NK-92 (cell line): ENCODE measurements around the gene PLK3.
A peak's percentile ranks its signal among the peaks of the same experiment; 100 is the strongest.
"Not testable (repeated sequence)": the region's sequence is repeated elsewhere in the genome, so short reads cannot be mapped to it uniquely, and the experiment has no call there.

Experiments
- DNase-seq: peaks from one replicate; lab custom pipeline; 2025; ENCODE audit not compliant: unreplicated experiment; lab: John Stamatoyannopoulos, UW

PLK3 gene

DNA sequence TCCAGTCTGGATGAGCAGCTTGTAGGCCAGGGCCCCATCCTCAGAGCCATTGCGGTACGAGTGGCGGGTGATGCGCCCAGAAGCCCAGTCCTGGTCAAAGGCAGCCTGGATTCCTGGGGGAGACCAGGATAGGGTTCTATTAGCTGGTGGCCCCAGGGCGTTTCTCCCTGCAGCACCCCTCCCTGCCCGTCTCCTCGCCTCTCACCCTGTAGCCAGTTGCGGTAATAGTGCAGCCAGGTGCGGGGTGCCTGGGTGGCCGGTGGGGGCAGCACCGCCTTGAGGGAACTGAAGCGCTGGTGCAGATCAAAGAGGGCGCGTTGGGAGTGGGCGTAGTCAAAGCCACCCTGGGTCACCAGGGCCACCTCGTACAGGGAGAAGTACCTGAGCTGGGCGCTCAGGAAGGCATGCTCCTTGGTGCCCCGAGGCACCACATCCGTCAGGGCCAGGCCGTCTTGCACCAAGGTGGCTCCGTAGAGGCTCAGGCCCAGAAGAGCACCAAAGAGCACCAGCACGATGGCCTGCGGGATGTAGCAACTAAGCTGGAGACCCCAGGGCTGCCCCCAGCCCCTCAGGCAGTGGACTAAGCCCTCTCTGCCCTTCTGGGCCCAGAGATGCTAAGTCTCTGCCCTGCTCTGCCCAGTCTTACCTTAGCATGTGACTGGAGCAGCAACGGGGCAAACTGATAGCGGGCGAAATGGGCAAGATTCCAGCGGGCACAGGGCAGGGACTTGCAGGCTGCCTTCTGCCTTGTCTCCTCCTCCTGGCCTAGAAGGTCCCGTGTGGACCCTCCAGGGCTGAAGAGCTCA, 27.2 kb downstream of the PLK3 start:
- no peak for DNase-seq

DNA sequence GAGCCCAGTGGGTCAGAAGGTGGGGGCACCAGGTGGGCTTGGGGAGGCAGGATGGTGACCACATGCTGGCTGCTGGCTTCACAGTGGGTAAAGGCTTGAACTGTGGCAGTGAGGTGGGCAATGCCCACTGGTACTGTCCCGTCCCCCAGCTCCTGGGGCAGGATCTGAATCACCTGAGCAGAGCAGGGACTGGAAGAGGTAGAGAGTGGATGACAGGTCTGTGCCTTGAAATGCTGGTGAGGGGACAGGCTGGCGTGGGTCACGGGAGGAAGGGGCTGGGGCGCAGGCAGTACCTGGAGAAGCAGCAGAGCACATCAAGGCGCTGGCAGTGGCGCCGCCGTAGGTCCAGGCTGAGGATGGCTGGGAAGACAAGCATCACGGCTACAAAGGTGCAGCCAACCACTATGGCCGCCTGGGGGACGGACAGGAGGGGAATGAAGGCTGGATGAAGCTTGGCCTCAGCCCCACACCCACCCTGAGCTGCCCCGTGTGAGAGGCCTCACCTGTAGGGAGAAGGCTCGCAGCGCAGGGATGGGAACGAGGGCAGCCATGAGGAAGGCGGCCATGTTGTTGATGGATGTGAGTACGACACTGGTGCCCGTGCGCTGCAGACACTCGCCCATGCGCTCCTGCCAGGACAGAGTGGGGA, 27.9 kb downstream of the PLK3 start:
- DNase-seq = no peak

DNA sequence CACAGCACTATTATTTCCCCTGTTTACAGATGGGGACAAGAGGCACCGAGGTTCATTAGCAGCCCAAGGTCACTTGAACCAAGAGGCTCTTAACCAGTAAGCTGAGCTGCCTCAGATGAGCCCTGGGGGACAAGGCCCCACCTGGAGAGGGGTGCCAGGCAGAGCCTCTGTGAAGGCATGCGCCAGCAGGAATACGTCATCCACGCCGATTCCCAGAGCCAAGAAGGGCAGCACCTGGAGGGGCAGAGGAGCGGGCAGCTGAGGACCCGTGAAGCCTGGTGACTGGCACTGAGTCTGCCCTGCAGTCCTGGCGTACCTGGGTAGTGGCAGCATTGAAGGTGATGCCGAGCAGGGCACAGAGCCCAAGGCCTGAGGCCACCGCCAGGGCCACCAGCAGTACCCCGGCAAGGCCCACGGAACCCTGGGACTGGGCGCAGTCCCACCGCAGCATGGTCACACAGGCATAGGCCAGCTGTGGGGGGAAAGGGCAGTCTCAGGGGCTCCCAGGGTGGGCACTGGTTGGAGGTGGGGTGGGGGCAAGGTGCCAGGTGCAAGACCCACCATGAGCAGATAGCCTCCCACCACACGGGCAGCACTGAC, 28.8 kb downstream of the PLK3 start:
- no peak for DNase-seq

DNA sequence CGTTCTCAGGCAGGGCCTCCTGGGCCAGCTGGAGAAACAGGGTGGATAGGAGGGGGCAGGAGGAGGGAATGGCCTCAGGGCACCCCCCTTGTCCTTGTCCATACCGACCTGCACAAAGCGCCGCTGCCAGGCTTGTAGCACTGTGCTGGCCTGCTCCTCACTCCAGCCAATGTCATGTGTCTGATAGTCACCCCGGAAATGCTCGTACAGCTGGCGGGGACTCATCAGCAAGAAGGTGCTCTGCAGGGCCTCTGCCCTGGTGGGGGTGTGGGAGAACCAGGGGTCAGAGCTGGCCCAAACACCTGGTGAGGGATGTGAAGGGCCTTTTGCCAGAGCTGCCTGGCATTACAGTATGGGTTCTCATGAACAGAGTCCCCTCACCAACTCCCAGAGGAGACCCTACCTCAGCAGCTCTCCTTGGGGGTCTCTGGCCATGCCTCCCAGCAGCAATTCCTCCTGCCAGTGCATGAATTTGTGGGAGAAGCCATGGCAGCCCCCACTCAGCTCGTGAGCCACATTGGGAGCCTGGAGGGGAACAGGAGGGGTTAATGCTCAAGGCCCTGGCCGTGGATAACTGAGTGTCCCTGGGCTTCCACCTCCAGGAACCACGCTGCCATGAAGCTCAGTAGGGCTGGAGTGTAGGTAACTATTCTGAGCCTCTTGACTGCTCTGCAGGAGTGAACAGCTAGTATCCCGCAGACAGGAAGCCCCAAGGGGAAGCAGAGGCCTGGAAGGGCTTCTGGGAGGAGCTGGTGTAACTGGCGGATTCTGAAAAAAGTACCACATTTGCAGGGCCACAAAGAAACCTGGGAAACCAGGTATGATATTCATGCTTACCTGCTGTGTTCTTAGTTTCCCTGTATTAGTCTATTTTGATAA, 29.6 kb downstream of the PLK3 start:
- no peak for DNase-seq

DNA sequence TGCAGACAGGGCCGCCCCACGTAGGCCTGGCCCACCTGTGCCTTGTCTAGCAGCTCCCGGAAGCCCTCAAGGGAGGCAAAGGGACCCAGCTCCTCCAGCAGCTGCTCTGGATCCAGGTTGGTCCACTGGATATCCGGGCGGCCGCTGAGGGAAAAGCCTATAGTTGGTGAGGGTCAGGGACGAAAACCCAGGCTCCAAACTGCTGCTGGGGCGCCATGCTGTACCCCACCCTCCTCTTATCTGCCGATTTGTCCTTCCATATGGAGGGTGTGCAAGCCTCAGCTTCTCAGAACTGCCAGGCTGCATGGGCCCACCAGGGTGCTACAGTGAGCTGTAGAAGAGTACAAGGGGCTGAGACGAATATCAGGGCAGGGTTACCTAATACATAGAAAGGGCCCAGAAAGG, 30.7 kb downstream of the PLK3 start:
- DNase-seq = no peak

DNA sequence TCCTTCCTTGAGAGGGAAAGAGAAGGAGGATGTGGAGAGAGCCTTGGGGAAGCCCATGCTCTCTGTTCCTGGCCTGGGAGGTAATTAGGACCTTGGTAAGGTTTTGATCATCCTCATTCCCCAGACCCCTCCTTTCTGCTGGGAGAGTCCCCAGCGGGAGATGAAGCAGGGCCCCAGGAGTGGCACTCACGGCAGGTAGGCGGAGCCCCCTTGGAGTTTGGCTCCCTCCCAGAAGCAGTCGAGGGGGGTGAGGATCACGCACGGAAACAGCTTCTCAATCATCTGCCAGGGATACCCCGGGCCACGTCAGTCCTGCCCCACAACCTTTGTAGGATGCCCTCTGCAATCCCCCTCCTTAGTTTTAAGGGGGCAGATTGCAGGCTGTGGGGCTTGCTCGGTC, 31.3 kb downstream of the PLK3 start:
- DNase-seq = no peak

DNA sequence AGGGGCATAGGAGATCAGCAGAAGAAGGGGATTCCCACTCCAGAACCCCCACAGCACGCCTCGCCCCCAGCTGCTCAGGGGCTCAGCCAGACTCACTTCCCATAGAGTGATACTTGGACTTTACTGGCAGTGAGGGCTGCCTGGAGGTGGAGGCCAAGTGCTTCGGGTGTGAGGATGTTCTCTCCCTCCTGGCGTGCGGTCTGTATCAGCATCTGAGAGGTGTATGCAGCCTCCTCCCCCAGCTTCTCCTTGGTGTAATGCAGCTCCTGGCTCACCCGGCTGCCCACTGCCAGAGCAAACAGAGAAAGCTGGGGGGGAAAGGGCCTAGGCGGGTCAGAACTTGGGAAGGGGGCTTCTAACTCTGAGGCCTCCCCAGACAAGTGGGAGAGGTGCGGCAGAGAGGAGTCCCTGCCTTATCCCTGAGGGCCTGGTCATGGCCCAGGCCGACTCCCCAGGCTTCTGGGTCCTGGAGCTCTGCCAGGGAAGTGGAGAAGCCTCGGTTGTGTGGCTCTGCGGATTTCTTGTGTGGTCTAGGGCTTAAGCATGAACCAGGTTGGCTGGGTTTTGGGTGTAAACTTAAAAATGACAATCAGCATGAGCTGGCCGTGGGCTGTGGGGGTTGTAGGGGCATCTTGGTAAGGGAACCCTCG, 32.0 kb downstream of the PLK3 start:
- no peak for DNase-seq

DNA sequence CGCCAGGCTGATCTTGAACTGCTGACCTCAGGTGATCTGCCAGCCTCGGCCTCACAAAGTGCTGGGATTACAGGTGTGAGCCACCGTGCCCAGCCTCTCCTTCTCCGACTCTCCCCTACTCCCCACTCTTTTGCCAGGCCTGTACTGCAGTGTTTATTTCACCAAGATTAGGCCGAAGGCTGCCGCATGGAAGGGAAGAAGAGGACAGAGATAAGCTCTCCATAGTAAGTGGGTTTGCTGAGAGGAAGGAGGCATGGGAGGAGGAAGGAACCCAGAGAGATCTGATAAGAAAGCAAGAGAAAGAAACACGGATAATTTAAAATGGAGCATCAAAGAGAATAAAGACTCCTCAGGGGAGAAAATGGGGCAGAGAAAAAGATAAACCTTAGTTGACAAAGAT, 34.2 kb downstream of the PLK3 start:
- DNase-seq = no peak

DNA sequence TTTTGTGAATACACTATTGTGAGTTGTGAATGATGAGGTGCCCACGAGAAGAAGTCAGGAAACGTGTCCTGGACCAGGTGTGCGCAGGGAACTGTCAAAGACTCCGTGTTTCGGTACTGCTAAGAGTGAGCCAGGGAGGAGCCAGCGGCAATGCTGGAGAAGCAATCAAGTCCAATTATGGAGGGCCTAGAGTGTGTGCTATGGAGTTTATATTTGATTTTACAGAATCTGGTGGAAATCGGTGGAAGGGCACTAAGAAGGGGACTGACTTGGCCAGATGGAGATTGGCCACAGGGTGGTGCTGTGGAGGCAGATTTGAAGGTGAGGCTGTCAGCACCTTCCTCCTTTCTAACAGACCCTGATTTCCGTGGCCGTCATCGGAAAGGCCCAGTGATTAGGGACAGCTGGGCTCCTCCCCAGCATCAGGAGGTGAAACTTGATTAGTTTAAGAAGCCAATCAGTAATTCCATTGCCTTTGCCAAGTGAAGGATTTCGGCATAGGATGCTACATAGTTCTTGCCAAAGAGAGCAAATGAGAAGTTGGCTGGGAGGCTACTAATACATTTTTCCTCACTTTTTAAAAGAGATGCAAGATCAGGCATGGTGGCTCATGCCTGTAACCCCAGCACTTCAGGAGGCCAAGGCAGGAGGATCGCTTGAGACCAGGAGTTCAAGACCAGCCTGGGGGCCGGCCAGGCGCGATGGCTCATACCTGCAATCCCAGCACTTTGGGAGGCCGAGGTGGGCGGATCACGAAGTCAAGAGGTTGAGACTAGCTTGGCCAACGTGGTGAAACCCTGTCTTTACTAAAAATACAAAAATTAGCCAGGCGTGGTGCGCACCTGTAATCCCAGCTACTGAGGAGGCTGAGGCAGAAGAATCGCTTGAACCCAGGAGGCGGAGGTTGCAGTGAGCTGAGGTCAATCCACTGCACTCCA, 35.8 kb downstream of the PLK3 start:
- DNase-seq = peak; percentile 17

DNA sequence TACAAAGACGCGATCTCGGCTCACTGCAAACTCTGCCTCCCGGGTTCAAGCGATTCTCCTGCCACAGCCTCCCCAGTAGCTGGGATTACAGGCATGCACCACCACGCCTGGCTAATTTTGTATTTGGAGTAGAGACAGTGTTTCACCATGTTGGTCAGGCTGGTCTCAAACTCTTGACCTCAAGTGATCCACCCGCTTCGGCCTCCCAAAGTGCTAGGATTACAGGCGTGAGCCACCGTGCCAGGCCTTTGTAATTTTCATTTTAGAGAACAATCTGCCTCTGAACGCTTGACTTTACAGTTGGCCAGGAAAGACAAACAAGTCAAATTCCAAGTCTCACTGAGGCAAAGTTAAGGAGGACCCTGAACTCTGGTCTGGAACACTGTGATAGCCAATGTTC, 38.1 kb downstream of the PLK3 start:
- DNase-seq = not testable (repeated sequence)

DNA sequence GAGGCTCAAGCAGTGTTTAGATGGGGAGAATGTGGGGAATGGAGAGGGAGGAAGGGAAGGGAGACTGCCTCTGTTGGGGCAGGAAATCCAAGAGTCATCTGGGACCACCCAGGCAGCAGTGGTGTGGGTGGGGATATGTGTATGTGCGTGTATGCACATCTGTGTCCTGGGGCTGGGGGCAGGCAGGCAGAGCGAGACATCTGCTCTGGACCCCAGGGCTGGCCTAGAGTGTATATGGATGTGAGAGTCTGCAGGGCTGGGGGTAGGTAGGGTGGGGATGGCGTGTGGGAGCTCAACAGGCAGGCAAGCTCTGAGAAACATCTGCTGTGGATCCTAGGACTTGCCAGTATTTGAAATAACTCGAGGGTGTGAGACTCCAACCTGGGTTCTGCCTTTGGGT, 39.4 kb downstream of the PLK3 start:
- no peak for DNase-seq

DNA sequence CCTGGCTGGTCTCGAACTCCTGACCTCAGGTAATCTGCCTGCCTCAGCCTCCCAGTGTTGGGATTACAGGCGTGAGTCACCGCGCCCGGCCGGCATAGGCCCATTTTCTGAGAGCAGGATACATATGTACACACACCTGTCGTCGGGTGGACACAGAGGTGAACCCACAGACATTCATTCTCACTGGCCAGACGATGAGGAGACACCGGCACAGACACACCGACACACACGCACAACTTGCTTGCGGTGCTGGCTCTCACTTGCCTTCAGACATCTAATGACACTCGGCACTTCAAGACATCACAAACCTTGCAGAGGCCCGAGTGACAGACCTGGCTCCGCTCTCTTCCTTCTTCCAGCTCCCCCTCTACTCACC, 42.3 kb downstream of the PLK3 start:
- DNase-seq = no peak

DNA sequence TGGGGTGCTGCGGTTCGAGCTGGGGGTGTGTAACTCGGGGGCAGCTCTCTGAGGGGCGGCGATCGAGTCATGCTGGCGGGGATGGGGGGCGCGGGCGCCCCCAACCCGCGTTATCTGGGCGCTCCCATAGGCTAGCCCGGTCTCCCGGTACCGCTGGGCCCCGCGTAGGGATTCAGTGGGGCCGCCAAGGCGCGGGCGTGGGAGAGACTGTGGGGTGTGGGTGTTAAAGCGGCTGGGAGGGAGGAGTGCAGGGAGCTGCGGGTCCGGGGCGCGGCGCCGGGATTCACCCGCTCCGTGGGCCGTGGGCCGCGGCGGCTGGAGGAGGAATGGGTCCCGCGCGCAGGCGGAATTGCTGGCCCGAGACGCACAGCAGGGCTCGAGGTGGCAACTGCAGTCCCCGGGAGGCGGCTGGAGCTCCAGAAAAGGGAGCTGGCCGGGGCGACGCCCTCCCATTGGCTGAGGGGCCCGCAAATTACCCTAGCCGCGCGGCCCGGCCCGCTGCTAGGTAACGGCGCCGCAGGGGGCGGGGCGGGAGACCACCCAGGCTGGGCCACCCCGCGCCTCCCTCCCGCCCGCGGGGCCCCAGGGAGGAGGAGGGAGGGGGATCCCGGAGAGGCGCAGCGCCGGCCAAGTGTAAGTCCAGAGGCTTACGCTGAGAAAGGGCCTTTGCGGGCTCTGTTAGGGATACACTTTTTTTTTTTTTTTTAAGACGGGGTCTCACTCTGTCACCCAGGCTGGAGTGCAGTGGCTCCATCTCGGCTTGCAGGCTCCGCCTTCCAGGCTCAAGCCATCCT, 42.9 kb downstream of the PLK3 start, which contains the start of gene PTCH2:
Gene PTCH2 (minus strand): TSS at position 392 of the 794 bp plus-strand sequence. CDS start 321 bp downstream, at position 71.
- DNase-seq = no peak

DNA sequence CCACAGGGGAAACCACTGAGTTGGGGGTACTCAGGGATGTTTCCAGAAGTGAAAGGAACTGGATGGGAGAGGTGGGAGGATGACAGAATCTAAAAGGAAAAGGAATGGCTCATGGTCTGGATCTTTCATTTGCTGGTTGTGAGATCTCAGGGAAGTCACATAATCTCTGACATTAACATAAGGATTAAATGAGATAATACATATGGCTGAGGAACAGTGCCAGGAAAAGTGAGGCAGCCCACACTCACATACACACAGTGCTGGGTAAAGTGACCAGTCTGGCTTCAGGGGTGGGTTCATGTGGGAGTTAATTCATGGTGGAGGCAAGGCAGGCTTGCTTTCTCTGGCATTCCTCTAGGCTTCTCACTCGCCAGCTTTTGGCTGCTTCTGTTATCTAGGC, 46.8 kb downstream of the PLK3 start:
- no peak for DNase-seq

DNA sequence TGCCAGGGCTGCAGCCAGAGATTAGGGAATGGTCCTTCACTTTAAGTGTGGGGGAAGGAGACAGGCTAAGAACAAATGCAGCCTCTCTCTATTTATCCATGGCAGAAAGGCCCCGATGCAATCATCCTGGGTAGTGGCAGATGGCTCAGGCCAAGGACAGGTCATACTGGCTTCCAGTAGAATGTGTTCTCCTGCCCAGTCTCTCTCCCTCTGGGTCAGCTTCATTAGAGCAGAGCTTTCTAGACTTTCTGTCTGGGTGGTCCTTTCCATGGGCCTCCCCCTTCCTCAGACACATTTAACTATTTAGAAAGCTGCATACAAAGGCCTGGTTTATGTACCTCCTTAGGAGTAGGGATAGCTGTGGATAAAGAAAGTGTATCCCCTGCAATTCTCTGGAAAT, 47.7 kb downstream of the PLK3 start:
- DNase-seq = no peak

DNA sequence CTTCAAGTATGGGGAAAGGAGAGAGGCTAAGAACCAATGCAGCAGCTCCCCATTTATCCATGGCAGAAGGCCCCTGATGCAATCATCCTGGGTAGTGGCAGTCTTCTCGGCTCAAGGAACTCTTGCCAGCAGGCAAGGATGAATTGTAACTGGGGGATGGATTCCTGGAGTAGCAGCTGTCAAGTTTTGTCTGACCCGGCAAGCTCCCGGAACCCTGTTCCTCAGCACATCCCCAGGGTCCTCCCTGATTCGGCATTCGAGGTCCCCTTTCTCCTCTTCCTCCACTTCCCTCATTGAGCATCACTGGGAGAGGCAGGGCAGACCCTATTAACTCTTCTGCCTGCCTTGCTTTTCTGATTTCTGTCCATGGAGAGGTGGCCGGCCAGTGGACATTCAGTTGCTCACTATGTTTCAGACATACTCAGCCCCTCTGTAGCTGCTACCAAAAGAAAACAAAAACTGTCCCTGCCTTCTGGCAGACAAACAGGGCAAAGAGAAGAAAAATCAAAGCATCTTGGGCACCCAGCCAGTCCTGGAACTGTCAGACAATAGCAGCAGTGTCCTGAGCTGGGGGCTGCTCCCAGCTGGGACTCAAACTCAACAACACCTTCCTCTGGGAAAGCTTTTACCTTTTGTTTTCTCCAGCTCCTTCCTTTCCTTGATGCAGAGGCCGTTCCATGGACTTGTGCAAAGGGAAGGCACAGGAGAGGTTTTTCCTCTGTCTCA, 48.4 kb downstream of the PLK3 start:
- no peak for DNase-seq

DNA sequence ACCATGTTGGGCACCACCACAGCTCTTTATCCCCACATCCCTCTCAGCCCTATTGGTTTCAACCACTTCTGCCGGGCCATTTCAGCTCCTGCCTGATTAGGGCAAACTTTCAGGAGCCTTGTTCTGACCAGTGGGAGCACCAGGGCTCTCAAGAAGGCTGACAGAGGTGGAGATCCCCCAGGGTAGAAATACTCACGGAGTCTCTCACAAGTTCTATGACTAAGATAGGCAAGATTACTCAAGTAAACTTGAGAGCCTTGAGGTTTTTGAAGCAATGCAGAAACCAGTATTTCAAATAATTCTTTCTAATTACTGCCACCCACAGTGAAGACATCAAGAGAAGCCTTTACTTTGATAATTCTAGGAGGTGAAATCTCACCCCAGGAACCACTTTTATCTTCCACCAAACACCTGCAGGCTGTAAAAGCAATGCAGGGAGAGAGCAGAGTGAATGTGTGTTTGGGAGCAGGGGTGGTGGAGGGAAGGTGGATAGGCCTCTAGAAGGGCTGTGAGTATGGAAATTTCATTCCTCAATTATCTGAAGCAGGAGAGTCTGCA, 49.5 kb downstream of the PLK3 start:
- DNase-seq = no peak

DNA sequence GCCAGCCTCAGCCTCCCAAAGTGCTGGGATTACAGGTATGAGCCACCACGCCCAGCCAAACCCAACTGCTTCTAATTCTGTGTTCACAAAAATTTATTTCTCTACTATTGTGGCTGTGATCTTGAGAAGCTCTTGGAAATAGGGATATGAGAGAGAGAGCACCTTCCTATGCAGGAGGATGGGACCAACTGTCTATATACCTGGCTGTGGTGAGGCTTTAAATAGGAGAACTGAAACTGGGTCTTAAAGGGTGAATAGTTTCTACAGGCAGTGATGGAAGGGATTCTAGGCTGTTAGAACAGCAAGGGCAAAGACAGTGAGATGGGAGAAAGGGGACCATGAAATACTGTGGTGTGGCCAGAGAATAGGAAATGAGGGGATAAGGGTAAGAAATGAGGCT, 51.1 kb downstream of the PLK3 start:
- no peak for DNase-seq
